DOHH2 (cell line): ENCODE data around the gene JAK1.

Source experiments
- H3F3A ChIP-seq: fragments of 200-600 bp; sonication (generic), shearing (Covaris generic); 2 replicates; pipeline ENCODE4 v1.6.0; 2016; ENCODE audit warnings: antibody characterized with exemption, mild to moderate bottlenecking; ENCODE audit not compliant: control insufficient read depth, insufficient read depth
- H3K27ac ChIP-seq: fragments of 200-600 bp; sonication (generic); 2 replicates; pipeline ENCODE4 v1.5.1; 2014; ENCODE audit warnings: low read depth, mild to moderate bottlenecking, low read length, moderate library complexity
- H3K27me3 ChIP-seq: fragments of 200-600 bp; sonication (generic); 2 replicates; pipeline ENCODE4 v1.6.1; 2014; ENCODE audit warnings: mild to moderate bottlenecking, low read length, mixed read lengths; ENCODE audit not compliant: control insufficient read depth
- H3K36me3 ChIP-seq: fragments of 200-600 bp; sonication (generic); 2 replicates; pipeline ENCODE4 v1.6.1; 2014; ENCODE audit warnings: mild to moderate bottlenecking, low read length, moderate library complexity, mixed read lengths; ENCODE audit not compliant: control insufficient read depth
- H3K4me1 ChIP-seq: fragments of 200-600 bp; sonication (generic); 2 replicates; pipeline ENCODE4 v1.6.1; 2014; ENCODE audit warnings: mild to moderate bottlenecking, low read length, mixed read lengths; ENCODE audit not compliant: control insufficient read depth
- H3K4me2 ChIP-seq: fragments of 200-600 bp; sonication (generic); 2 replicates; pipeline ENCODE4 v1.6.0; 2014; ENCODE audit warnings: mild to moderate bottlenecking, low read length, moderate library complexity
- H3K4me3 ChIP-seq: fragments of 200-600 bp; sonication (generic); 2 replicates; pipeline ENCODE4 v1.5.1; 2014; ENCODE audit warnings: mild to moderate bottlenecking, low read length, mixed read lengths
- H3K79me2 ChIP-seq: fragments of 200-600 bp; sonication (generic); 2 replicates; pipeline ENCODE4 v1.6.1; 2014; ENCODE audit warnings: mild to moderate bottlenecking, low read length, mixed read lengths; ENCODE audit not compliant: control insufficient read depth
- H3K9me2 ChIP-seq: fragments of 200-600 bp; sonication (generic); replicated peaks from 2 replicates; pipeline ENCODE4 v1.6.1; 2014; ENCODE audit warnings: mild to moderate bottlenecking, low read length, mixed read lengths; ENCODE audit not compliant: control insufficient read depth
- H3K9me3 ChIP-seq: fragments of 200-600 bp; sonication (generic); 2 replicates; pipeline ENCODE4 v1.6.1; 2014; ENCODE audit warnings: antibody characterized with exemption, low read length, mixed read lengths; ENCODE audit not compliant: control insufficient read depth, insufficient read depth
- H4K20me1 ChIP-seq: fragments of 200-600 bp; sonication (generic); 2 replicates; pipeline ENCODE4 v1.6.0; 2014; ENCODE audit warnings: low read depth, mild to moderate bottlenecking, antibody characterized with exemption, low read length, moderate library complexity; ENCODE audit not compliant: control insufficient read depth, insufficient read depth
- EZH2phosphoT487 ChIP-seq: fragments of 200-600 bp; sonication (generic); IDR thresholded peaks from 2 replicates; pipeline ENCODE4 v1.6.1; 2017; ENCODE audit warnings: borderline replicate concordance, mild to moderate bottlenecking, antibody characterized with exemption, low read length, moderate library complexity, mixed read lengths
- TF ChIP-seq, protein P1 (sequence below): fragments of 200-600 bp; sonication (generic); IDR thresholded peaks from one replicate; pipeline ENCODE4 v1.5.1; 2014; ENCODE audit warnings: antibody characterized with exemption, mild to moderate bottlenecking, low read depth, low read length; ENCODE audit not compliant: poor library complexity, severe bottlenecking

The JAK1 gene

DNA sequence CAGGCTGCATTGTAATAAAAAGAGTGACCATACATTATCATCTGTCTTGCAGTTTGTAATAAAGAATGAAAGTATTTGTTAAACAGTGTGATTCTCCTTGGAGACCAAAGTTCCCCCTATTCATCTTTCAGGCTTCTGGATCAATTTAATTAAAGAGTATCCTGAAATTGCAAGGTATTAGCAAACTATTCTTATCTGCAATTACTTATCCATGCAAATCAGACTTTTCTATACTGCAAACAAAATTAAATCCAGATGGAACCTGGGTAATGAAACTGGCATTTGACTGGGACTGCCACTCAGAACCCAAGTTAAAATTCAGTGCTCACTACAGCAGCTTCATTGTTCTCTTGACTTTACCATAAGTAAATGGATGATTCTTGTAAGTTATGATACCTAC, 37.1 kb downstream of the JAK1 start:
- Histone ChIP-seq H3K9me2 (no peaks in the 10 kb centered on the region), H3F3A (no peaks in the 10 kb centered on the region), H3K27ac (no peak overlapping the region), H3K27me3 (no peaks in the 10 kb centered on the region), H3K9me3 (0 out of 2 replicates have a peak, but pooled peaks cover 3% of the 10 kb centered on the region), H3K4me3 (no peak overlapping the region), H3K4me1 (peaks cover 30% of the 10 kb centered on the region), H3K36me3 (peaks cover 3% of the 10 kb centered on the region; the same call in 1 of the 2 replicates), H3K79me2 (peaks cover 95% of the 10 kb centered on the region), H3K4me2 (no peak overlapping the region), H4K20me1 (peaks cover 43% of the 10 kb centered on the region)
- no peak for TF ChIP-seq EZH2phosphoT487
- TF ChIP-seq, protein P1, sequence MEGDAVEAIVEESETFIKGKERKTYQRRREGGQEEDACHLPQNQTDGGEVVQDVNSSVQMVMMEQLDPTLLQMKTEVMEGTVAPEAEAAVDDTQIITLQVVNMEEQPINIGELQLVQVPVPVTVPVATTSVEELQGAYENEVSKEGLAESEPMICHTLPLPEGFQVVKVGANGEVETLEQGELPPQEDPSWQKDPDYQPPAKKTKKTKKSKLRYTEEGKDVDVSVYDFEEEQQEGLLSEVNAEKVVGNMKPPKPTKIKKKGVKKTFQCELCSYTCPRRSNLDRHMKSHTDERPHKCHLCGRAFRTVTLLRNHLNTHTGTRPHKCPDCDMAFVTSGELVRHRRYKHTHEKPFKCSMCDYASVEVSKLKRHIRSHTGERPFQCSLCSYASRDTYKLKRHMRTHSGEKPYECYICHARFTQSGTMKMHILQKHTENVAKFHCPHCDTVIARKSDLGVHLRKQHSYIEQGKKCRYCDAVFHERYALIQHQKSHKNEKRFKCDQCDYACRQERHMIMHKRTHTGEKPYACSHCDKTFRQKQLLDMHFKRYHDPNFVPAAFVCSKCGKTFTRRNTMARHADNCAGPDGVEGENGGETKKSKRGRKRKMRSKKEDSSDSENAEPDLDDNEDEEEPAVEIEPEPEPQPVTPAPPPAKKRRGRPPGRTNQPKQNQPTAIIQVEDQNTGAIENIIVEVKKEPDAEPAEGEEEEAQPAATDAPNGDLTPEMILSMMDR, result no peak

DNA sequence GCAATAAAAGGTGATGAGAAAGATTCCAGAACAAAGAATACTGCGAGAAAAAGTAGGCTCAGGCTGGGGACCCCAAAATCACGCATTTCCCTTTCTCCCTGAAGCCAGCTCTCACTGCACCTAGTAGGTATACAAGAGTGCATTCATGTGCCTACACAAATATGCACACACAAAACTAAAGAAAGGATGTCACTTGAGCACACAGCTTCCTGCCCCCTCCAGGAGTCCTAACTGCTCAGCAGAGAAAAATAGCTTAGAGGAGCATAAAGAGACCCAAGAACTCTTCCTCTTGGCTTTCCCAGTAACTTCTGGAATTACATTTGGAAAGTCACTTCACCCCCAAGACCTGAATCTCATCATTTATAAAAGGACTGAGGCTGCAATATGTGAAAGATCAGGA, 38.0 kb downstream of the JAK1 start:
- H3K4me2 ChIP-seq, result no peak overlapping the region
- H3K9me3 ChIP-seq, result 0 out of 2 replicates have a peak, but pooled peaks cover 3% of the 10 kb centered on the region
- H3K27ac ChIP-seq, result no peak overlapping the region
- H3K9me2 ChIP-seq, result no peaks in the 10 kb centered on the region
- H3K4me1 ChIP-seq, result peaks cover 22% of the 10 kb centered on the region
- no peak overlapping the region for H3K4me3 ChIP-seq
- TF ChIP-seq EZH2phosphoT487, result no peak
- TF ChIP-seq, protein P1, result no peak
- no peaks in the 10 kb centered on the region for H3F3A ChIP-seq
- H3K27me3 ChIP-seq, result no peaks in the 10 kb centered on the region
- peaks cover 94% of the 10 kb centered on the region for H3K79me2 ChIP-seq
- peaks cover 36% of the 10 kb centered on the region for H4K20me1 ChIP-seq
- peaks cover 3% of the 10 kb centered on the region; the same call in 1 of the 2 replicates for H3K36me3 ChIP-seq

DNA sequence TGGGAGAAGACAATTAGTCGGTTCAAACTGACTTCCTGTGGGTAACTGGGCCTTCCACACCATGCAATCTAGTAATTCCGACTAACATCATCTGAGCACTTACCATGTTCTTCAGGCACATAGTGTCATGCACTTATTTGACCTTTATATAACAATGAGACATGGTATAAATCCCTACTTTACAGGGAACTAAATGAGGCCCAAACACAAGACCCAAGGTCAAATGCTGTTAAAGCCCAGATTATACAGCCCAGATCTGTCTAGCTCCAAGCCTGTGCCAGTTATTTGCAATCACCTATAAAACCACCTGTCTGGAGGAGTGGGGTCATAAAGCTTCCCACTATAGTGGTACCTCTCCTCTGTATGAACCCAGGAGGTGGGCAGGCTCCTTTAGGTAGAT, 40.8 kb downstream of the JAK1 start:
- H4K20me1 ChIP-seq, result peaks cover 46% of the 10 kb centered on the region
- peaks cover 33% of the 10 kb centered on the region for H3K4me1 ChIP-seq
- no peak overlapping the region for H3K4me2 ChIP-seq
- H3K9me2 ChIP-seq, result no peaks in the 10 kb centered on the region
- peaks cover 97% of the 10 kb centered on the region for H3K79me2 ChIP-seq
- H3F3A ChIP-seq, result no peaks in the 10 kb centered on the region
- no peak overlapping the region for H3K27ac ChIP-seq
- TF ChIP-seq, protein P1, result no peak
- TF ChIP-seq EZH2phosphoT487, result no peak
- H3K36me3 ChIP-seq, result no peaks in the 10 kb centered on the region
- no peaks in the 10 kb centered on the region for H3K27me3 ChIP-seq
- no peaks in the 10 kb centered on the region for H3K9me3 ChIP-seq
- H3K4me3 ChIP-seq, result no peak overlapping the region
